NCI-H69 (cell line): Measurements from ENCODE around the gene OVCH1.
"Not testable (repeated sequence)": the region's sequence is repeated elsewhere in the genome, so short reads cannot be mapped to it uniquely, and the experiment has no call there.

ENCODE experiments used
- DNase-seq: peaks from one replicate; lab custom pipeline; 2025; lab: John Stamatoyannopoulos, UW

The OVCH1 gene

GRCh38 chr12:29492891-29493290 lies 4.6 kb downstream of the OVCH1 start:
- no peak for DNase-seq

- DNase-seq: no peak
Observed at GRCh38 chr12:29486972-29487371, 10.5 kb downstream of the OVCH1 start.

GRCh38 chr12:29463198-29463597 lies 34.3 kb downstream of the OVCH1 start:
- no peak for DNase-seq

- no peak for DNase-seq
Observed at GRCh38 chr12:29460082-29460481, 37.4 kb downstream of the OVCH1 start.

GRCh38 chr12:29455087-29455486 lies 42.4 kb downstream of the OVCH1 start:
- no peak for DNase-seq

- no peak for DNase-seq
Observed at GRCh38 chr12:29451888-29452287, 45.6 kb downstream of the OVCH1 start.

GRCh38 chr12:29448157-29448556 lies 49.3 kb downstream of the OVCH1 start:
- no peak for DNase-seq

GRCh38 chr12:29447285-29447975 lies 50.1 kb downstream of the OVCH1 start:
- DNase-seq: no peak

- DNase-seq: no peak
Observed at GRCh38 chr12:29439506-29439905, 58.0 kb downstream of the OVCH1 start.

- no peak for DNase-seq
Observed at GRCh38 chr12:29438752-29439408, 58.6 kb downstream of the OVCH1 start.

GRCh38 chr12:29437575-29437974 lies 59.9 kb downstream of the OVCH1 start:
- no peak for DNase-seq

GRCh38 chr12:29436815-29437214 lies 60.7 kb downstream of the OVCH1 start:
- not testable (repeated sequence) for DNase-seq

GRCh38 chr12:29431513-29431912 lies 66.0 kb downstream of the OVCH1 start:
- DNase-seq: no peak

GRCh38 chr12:29430716-29431044 lies 66.8 kb downstream of the OVCH1 start:
- DNase-seq: no peak

GRCh38 chr12:29429999-29430715 lies 67.3 kb downstream of the OVCH1 start:
- DNase-seq: peak; percentile 4

- no peak for DNase-seq
Observed at GRCh38 chr12:29428633-29429032, 68.9 kb downstream of the OVCH1 start.

- DNase-seq: no peak
Observed at GRCh38 chr12:29427964-29428363, 69.5 kb downstream of the OVCH1 start.

GRCh38 chr12:29426498-29426897 lies 71.0 kb downstream of the OVCH1 start:
- DNase-seq: no peak

- DNase-seq: no peak
Observed at GRCh38 chr12:29425722-29426121, 71.8 kb downstream of the OVCH1 start.

GRCh38 chr12:29416748-29417147 lies 80.7 kb downstream of the OVCH1 start:
- DNase-seq: no peak

- DNase-seq: no peak
Observed at GRCh38 chr12:29415111-29415510, 82.4 kb downstream of the OVCH1 start.

GRCh38 chr12:29414368-29414767 lies 83.1 kb downstream of the OVCH1 start:
- DNase-seq: no peak

- no peak for DNase-seq
Observed at GRCh38 chr12:29405561-29405960, 91.9 kb downstream of the OVCH1 start.
